ENCODE results near the gene TMEM273. TPM values are rescaled to one million over a fixed set of nuclear protein-coding genes. Genes with fewer than 3 reads are reported as not detected.

The TMEM273 gene
- total RNA-seq, 4 donors from 2014 or later, result 18.6 to 37.9 (median 28.8) TPM

GRCh38 chr10:49131507-49132361 lies 56.5 kb downstream of the TMEM273 start:
- Histone ChIP-seq H3K4me1 (peaks cover 0 to 4% (median 2%) of the 10 kb centered on the region in 4 donors), H3K36me3 (no peaks in the 10 kb centered on the region), H3K9me3 (no peaks in the 10 kb centered on the region), H3K27ac (no peak overlapping the region), H3K4me3 (no peak overlapping the region), H3K27me3 (no peaks in the 10 kb centered on the region)
- TF ChIP-seq POLR2A (IDR thresholded peaks at IDR 0.05), result no peak
- no peak for TF ChIP-seq EP300 (IDR thresholded peaks at IDR 0.05)
- TF ChIP-seq CTCF (IDR thresholded peaks at IDR 0.05), result no peak
- DNase-seq (ENCODE audit: low spot score in 2 of 2), result no peak
- 86 to 88% methylated on average over 25 to 37 of the region's 37 CpGs for WGBS, 2 donors

- no peaks in the 10 kb centered on the region for H3K9me3 ChIP-seq
- H3K27me3 ChIP-seq, result no peaks in the 10 kb centered on the region
- H3K27ac ChIP-seq, result no peak overlapping the region
- no peak for DNase-seq (ENCODE audit: low spot score in 2 of 2)
- WGBS, 2 donors, result 94 to 100% methylated on average over 1 of the region's 1 CpG
- H3K36me3 ChIP-seq, result no peaks in the 10 kb centered on the region
- no peaks in the 10 kb centered on the region for H3K4me1 ChIP-seq
- TF ChIP-seq CTCF (IDR thresholded peaks at IDR 0.05), result no peak
- no peak for TF ChIP-seq EP300 (IDR thresholded peaks at IDR 0.05)
- TF ChIP-seq POLR2A (IDR thresholded peaks at IDR 0.05), result no peak
- no peak overlapping the region for H3K4me3 ChIP-seq
Observed at GRCh38 chr10:49129376-49129775, 58.8 kb downstream of the TMEM273 start.

- Histone ChIP-seq H3K4me1 (no peaks in the 10 kb centered on the region), H3K27me3 (no peaks in the 10 kb centered on the region), H3K9me3 (no peaks in the 10 kb centered on the region), H3K27ac (no peak overlapping the region), H3K36me3 (no peaks in the 10 kb centered on the region), H3K4me3 (no peak overlapping the region)
- DNase-seq (ENCODE audit: low spot score in 2 of 2), result no peak
- 85 to 88% methylated on average over 4 of the region's 4 CpGs for WGBS, 2 donors
- no peak for TF ChIP-seq EP300 (IDR thresholded peaks at IDR 0.05)
- no peak for TF ChIP-seq POLR2A (IDR thresholded peaks at IDR 0.05)
- no peak for TF ChIP-seq CTCF (IDR thresholded peaks at IDR 0.05)
Observed at GRCh38 chr10:49128854-49129253, 59.3 kb downstream of the TMEM273 start.

- Histone ChIP-seq H3K4me3 (no peak overlapping the region), H3K9me3 (no peaks in the 10 kb centered on the region), H3K27ac (no peak overlapping the region), H3K4me1 (no peaks in the 10 kb centered on the region), H3K27me3 (no peaks in the 10 kb centered on the region), H3K36me3 (no peaks in the 10 kb centered on the region)
- TF ChIP-seq EP300 (IDR thresholded peaks at IDR 0.05) (no peak), CTCF (IDR thresholded peaks at IDR 0.05) (no peak), POLR2A (IDR thresholded peaks at IDR 0.05) (no peak)
- WGBS, 2 donors, result 79 to 89% methylated on average over 7 of the region's 7 CpGs
- no peak for DNase-seq (ENCODE audit: low spot score in 2 of 2)
Observed at GRCh38 chr10:49123981-49124950, 63.9 kb downstream of the TMEM273 start.

Data from tibial nerve (tissue), 4 donors.